HCT116 (cell line): ENCODE data around the gene EPS15. TPM values are rescaled to one million over a fixed set of nuclear protein-coding genes. Genes with fewer than 3 reads are reported as not detected.

ENCODE experiments used
- ATAC-seq: fragments of 200-7000 bp; cut with Tn5 transposase; 2 replicates; pipeline ENCODE4 v1.9.1; 2020; ENCODE audit warnings: mild to moderate bottlenecking, moderate library complexity
- BruUV-seq: library from RNA; stranded (reverse); fragments of 400-500 nt; replicated peaks from 2 replicates; lab custom pipeline; 2021; lab: Mats Ljungman, UMichigan
- CTCF ChIA-PET: fragments of 300-600 bp; sonication (Branson Sonifier 250); formaldehyde crosslinking; loops from one replicate; lab custom pipeline; 2021; ENCODE audit warnings: antibody characterized with exemption; lab: Charles Lee
- POLR2A ChIA-PET: fragments of 300-600, 350-600 bp; sonication (Branson Sonifier 250); formaldehyde crosslinking; loops from one replicate; lab custom pipeline; 2021; ENCODE audit warnings: antibody characterized with exemption; lab: Charles Lee
- RAD21 ChIA-PET, 2 experiments: fragments of 300-600 bp; sonication (Branson Sonifier 250); formaldehyde crosslinking; loops; one replicate each; lab custom pipeline; 2023; ENCODE audit warnings: low total read pairs in 2 of 2; ENCODE audit not compliant: uncharacterized antibody in 2 of 2, unreplicated experiment in 2 of 2, low non-redundant PET in 1 of 2; lab: Charles Lee
- DNase-seq: peaks from one replicate; pipeline ENCODE4 v3.0.0-alpha.2; 2010; ENCODE audit warnings: low read depth, low spot score
- H2AFZ ChIP-seq: fragments of 200-600 bp; shearing (Covaris generic), sonication (generic); 2 replicates; pipeline ENCODE4 v1.6.1; 2017; ENCODE audit warnings: low read depth, mixed run types, mixed read lengths, antibody characterized with exemption, low read length; ENCODE audit not compliant: poor library complexity, severe bottlenecking
- H3K27ac ChIP-seq: 2 replicates; pipeline ENCODE4 v1.5.1; 2012; ENCODE audit warnings: low read depth, low read length
- H3K27me3 ChIP-seq: fragments of 200-600 bp; sonication (generic); 2 replicates; pipeline ENCODE4 v1.6.1; 2016; ENCODE audit warnings: mixed run types, low read length, mixed read lengths; ENCODE audit not compliant: insufficient read depth
- H3K36me3 ChIP-seq, 2 experiments: fragments of 200-500 bp in 1 of 2; fragments of 200-600 bp in 1 of 2; sonication (Bioruptor generic) in 1 of 2; sonication (generic) in 1 of 2; 2 replicates each; pipeline versions ENCODE4 v1.5.1 to v1.6.1; 2014 to 2016; ENCODE audit warnings: low read length in 2 of 2, inconsistent platforms in 1 of 2, mixed read lengths in 1 of 2, mixed run types in 1 of 2; ENCODE audit not compliant: insufficient read depth in 2 of 2, control insufficient read depth in 1 of 2
- H3K4me1 ChIP-seq, 2 experiments: fragments of 200-600 bp in 1 of 2; sonication (generic) in 1 of 2; 2 replicates each; pipeline versions ENCODE4 v1.5.1 to v1.6.1; 2012 to 2017; ENCODE audit warnings: low read length in 2 of 2, inconsistent platforms in 1 of 2, mild to moderate bottlenecking in 1 of 2, mixed read lengths in 1 of 2, mixed run types in 1 of 2, moderate library complexity in 1 of 2; ENCODE audit not compliant: insufficient read depth in 2 of 2, control insufficient read depth in 1 of 2
- H3K4me2 ChIP-seq: fragments of 200-600 bp; sonication (generic); 2 replicates; pipeline ENCODE4 v1.6.1; 2017; ENCODE audit warnings: mixed run types, low read length, mixed read lengths
- H3K4me3 ChIP-seq, 2 experiments: fragments of 200-600 bp in 1 of 2; sonication (generic) in 1 of 2; replicated peaks in 1 of 2; 2 replicates each; pipeline ENCODE4 v1.5.1; 2011 to 2016; ENCODE audit warnings: low read length in 2 of 2, control low read depth in 1 of 2, low read depth in 1 of 2, mild to moderate bottlenecking in 1 of 2, mixed read lengths in 1 of 2, mixed run types in 1 of 2
- H3K79me2 ChIP-seq: fragments of 200-600 bp; sonication (generic); 2 replicates; pipeline ENCODE4 v1.6.1; 2017; ENCODE audit warnings: mild to moderate bottlenecking, mixed run types, low read length, moderate library complexity, mixed read lengths; ENCODE audit not compliant: insufficient read depth
- H3K9ac ChIP-seq: fragments of 200-600 bp; sonication (generic); 2 replicates; pipeline ENCODE4 v1.6.1; 2016; ENCODE audit warnings: low read length, mixed read lengths
- H3K9me2 ChIP-seq: fragments of 200-600 bp; sonication (generic), shearing (Covaris generic); 2 replicates; pipeline ENCODE4 v1.6.1; 2017; ENCODE audit warnings: mixed run types, mild to moderate bottlenecking, moderate library complexity; ENCODE audit not compliant: insufficient read depth
- H3K9me3 ChIP-seq, 2 experiments: fragments of 200-500 bp in 1 of 2; fragments of 200-600 bp in 1 of 2; sonication (Bioruptor generic) in 1 of 2; sonication (generic) in 1 of 2; 2 replicates each; pipeline ENCODE4 v1.6.1; 2014 to 2017; ENCODE audit warnings: low read length in 2 of 2, mixed read lengths in 2 of 2, inconsistent platforms in 1 of 2, low read depth in 1 of 2, mild to moderate bottlenecking in 1 of 2, mixed run types in 1 of 2, moderate library complexity in 1 of 2; ENCODE audit not compliant: control insufficient read depth in 1 of 2, insufficient read depth in 1 of 2
- H4K20me1 ChIP-seq: fragments of 200-600 bp; sonication (generic), shearing (Covaris generic); 2 replicates; pipeline ENCODE4 v1.6.1; 2017; ENCODE audit warnings: mixed run types, mild to moderate bottlenecking, moderate library complexity; ENCODE audit not compliant: insufficient read depth
- CBX3 ChIP-seq: IDR thresholded peaks from 2 replicates; pipeline ENCODE4 v1.6.1; 2012; ENCODE audit warnings: low read depth
- CEBPB ChIP-seq: IDR thresholded peaks from 2 replicates; pipeline ENCODE4 v1.6.1; 2012; ENCODE audit warnings: low read depth
- EGR1 ChIP-seq: IDR thresholded peaks from 2 replicates; pipeline ENCODE4 v1.6.1; 2012; ENCODE audit warnings: low read depth
- FOSL1 ChIP-seq: IDR thresholded peaks from 2 replicates; pipeline ENCODE4 v1.6.1; 2012; ENCODE audit warnings: low read depth
- JUND ChIP-seq: IDR thresholded peaks from 2 replicates; pipeline ENCODE4 v1.6.1; 2012
- POLR2A ChIP-seq: IDR thresholded peaks from 2 replicates; pipeline ENCODE4 v1.7.0; 2011; ENCODE audit warnings: borderline replicate concordance; ENCODE audit not compliant: insufficient read depth, insufficient read length; ENCODE audit errors: extremely low read depth
- POLR2AphosphoS5 ChIP-seq: IDR thresholded peaks from 2 replicates; pipeline ENCODE4 v1.6.1; 2011; ENCODE audit warnings: mild to moderate bottlenecking, low read depth, low read length, moderate library complexity
- RAD21 ChIP-seq: IDR thresholded peaks from 2 replicates; pipeline ENCODE4 v1.6.1; 2012; ENCODE audit warnings: low read depth, mild to moderate bottlenecking
- SIN3A ChIP-seq: IDR thresholded peaks from 2 replicates; pipeline ENCODE4 v1.6.1; 2012; ENCODE audit warnings: low read depth
- SP1 ChIP-seq: IDR thresholded peaks from 2 replicates; pipeline ENCODE4 v1.6.1; 2012; ENCODE audit warnings: low read depth
- SRF ChIP-seq: IDR thresholded peaks from 2 replicates; pipeline ENCODE4 v1.6.1; 2012; ENCODE audit warnings: low read depth
- TCF7L2 ChIP-seq: IDR thresholded peaks from 2 replicates; pipeline ENCODE4 v1.7.0; 2011; ENCODE audit warnings: borderline replicate concordance, inconsistent platforms; ENCODE audit not compliant: insufficient read depth, insufficient read length; ENCODE audit errors: extremely low read depth
- ZNF274 ChIP-seq: fragments of 200-500 bp; sonication (Bioruptor generic); IDR thresholded peaks from 2 replicates; pipeline ENCODE4 v1.6.1; 2014; ENCODE audit warnings: mild to moderate bottlenecking, low read depth, low read length, inconsistent platforms
- intact Hi-C: fragments of 100-400 bp; cut with micrococcal nuclease; formaldehyde crosslinking; loops from 2 replicates; pipeline ENCODE4 v1.10.0; 2022
- total RNA-seq: library from RNA; stranded (reverse); gene quantifications from one replicate; pipeline ENCODE4 v1.2.1, GENCODE V29; 2021; ENCODE audit not compliant: unreplicated experiment
- TF ChIP-seq, protein P1 (sequence below): IDR thresholded peaks from 2 replicates; pipeline ENCODE4 v1.6.1; 2012; ENCODE audit warnings: low read depth
- TF ChIP-seq, protein P2 (sequence below): IDR thresholded peaks from 2 replicates; pipeline ENCODE4 v1.6.1; 2011; ENCODE audit warnings: mild to moderate bottlenecking, low read length, moderate library complexity; ENCODE audit not compliant: insufficient replicate concordance; ENCODE audit errors: extremely low read depth

EPS15 gene
- total RNA-seq, 1 experiment from 2014 or later = 41.2 TPM

DNA sequence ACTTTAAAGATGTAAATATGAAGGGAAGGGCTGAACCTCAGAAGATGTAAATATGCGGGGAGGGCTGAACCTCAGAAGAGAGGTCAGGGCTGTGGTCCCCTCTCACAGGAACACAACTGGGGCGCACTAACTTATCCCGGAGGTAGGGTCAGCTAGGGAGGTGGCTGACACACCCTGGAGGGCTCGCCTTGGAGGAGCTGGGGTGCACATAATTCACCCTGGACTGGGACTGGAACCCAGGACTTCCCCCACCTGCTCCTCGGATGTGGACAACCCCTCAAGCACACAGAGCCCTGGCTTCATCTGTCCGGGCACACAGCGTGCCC, 174.8 kb downstream of the EPS15 start:
- ChIA-PET CTCF (no interaction called here), POLR2A (no interaction called here), RAD21 (no interaction called here)
- H2AFZ ChIP-seq = no peak overlapping the region
- no peaks in the 10 kb centered on the region for H4K20me1 ChIP-seq
- peak overlapping the region; percentile 61 for H3K9ac ChIP-seq
- H3K27me3 ChIP-seq = no peaks in the 10 kb centered on the region
- H3K9me2 ChIP-seq = no peaks in the 10 kb centered on the region
- ATAC-seq = no peak
- no peak overlapping the region for H3K27ac ChIP-seq
- H3K79me2 ChIP-seq = no peaks in the 10 kb centered on the region
- peak overlapping the region; percentile 86 for H3K4me2 ChIP-seq
- DNase-seq = no peak
- intact Hi-C loops = no loop called here
- no peak for TF ChIP-seq RAD21
- TF ChIP-seq SRF = no peak
- TF ChIP-seq EGR1 = no peak
- TF ChIP-seq ZNF274 = no peak
- no peak for TF ChIP-seq SIN3A
- TF ChIP-seq POLR2AphosphoS5 = no peak
- no peak for TF ChIP-seq TCF7L2
- TF ChIP-seq SP1 = no peak
- no peak for TF ChIP-seq CEBPB
- TF ChIP-seq, all 23 proteins: peak for 0
- Histone ChIP-seq H3K36me3 (no peaks in the 10 kb centered on the region), H3K4me3 (peak overlapping the region; percentile 58 to 61), H3K4me1 (peaks cover 0 to 23% of the 10 kb centered on the region in 2 experiments; a peak in 3 of 4 replicates), H3K9me3 (no peaks in the 10 kb centered on the region)
- BruUV-seq = no TSS peak

DNA sequence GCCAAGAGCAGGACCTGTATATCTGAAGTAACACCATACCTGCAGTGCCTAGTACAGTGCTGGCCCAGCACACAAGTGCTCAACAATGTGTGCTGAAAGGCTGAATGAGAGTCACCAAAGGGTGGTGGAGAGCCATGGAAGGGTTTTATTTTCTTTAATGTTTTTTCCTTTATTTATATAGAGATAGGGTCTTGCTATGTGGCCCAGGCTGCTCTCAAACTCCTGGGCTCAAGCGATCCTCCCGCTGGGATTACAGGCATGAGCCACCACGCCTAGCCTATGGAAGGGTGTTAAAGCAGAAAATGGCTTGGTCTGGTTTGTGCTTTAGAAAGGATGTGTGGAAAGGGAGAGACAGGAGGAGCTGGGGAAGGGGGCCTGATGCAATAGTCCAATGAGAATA, 175.4 kb downstream of the EPS15 start:
- RAD21 ChIA-PET = no interaction called here
- no peaks in the 10 kb centered on the region for H3K9me2 ChIP-seq
- H3K36me3 ChIP-seq = no peaks in the 10 kb centered on the region
- no peak for TF ChIP-seq EGR1
- TF ChIP-seq, protein P1, sequence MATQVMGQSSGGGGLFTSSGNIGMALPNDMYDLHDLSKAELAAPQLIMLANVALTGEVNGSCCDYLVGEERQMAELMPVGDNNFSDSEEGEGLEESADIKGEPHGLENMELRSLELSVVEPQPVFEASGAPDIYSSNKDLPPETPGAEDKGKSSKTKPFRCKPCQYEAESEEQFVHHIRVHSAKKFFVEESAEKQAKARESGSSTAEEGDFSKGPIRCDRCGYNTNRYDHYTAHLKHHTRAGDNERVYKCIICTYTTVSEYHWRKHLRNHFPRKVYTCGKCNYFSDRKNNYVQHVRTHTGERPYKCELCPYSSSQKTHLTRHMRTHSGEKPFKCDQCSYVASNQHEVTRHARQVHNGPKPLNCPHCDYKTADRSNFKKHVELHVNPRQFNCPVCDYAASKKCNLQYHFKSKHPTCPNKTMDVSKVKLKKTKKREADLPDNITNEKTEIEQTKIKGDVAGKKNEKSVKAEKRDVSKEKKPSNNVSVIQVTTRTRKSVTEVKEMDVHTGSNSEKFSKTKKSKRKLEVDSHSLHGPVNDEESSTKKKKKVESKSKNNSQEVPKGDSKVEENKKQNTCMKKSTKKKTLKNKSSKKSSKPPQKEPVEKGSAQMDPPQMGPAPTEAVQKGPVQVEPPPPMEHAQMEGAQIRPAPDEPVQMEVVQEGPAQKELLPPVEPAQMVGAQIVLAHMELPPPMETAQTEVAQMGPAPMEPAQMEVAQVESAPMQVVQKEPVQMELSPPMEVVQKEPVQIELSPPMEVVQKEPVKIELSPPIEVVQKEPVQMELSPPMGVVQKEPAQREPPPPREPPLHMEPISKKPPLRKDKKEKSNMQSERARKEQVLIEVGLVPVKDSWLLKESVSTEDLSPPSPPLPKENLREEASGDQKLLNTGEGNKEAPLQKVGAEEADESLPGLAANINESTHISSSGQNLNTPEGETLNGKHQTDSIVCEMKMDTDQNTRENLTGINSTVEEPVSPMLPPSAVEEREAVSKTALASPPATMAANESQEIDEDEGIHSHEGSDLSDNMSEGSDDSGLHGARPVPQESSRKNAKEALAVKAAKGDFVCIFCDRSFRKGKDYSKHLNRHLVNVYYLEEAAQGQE = no peak
- no peak for TF ChIP-seq SIN3A
- no peak for TF ChIP-seq RAD21
- TF ChIP-seq POLR2A = no peak
- TF ChIP-seq, protein P2, sequence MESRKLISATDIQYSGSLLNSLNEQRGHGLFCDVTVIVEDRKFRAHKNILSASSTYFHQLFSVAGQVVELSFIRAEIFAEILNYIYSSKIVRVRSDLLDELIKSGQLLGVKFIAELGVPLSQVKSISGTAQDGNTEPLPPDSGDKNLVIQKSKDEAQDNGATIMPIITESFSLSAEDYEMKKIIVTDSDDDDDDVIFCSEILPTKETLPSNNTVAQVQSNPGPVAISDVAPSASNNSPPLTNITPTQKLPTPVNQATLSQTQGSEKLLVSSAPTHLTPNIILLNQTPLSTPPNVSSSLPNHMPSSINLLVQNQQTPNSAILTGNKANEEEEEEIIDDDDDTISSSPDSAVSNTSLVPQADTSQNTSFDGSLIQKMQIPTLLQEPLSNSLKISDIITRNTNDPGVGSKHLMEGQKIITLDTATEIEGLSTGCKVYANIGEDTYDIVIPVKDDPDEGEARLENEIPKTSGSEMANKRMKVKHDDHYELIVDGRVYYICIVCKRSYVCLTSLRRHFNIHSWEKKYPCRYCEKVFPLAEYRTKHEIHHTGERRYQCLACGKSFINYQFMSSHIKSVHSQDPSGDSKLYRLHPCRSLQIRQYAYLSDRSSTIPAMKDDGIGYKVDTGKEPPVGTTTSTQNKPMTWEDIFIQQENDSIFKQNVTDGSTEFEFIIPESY = no peak
- TF ChIP-seq TCF7L2 = no peak
- no peak for TF ChIP-seq CEBPB
- TF ChIP-seq CBX3 = no peak
- no peak for TF ChIP-seq JUND
- no peak for TF ChIP-seq FOSL1
- H3K4me1 ChIP-seq = peaks cover 0 to 23% of the 10 kb centered on the region in 2 experiments; a peak in 3 of 4 replicates
- no peaks in the 10 kb centered on the region for H3K79me2 ChIP-seq
- ATAC-seq (no peak), DNase-seq (no peak)
- no peak overlapping the region for H3K4me3 ChIP-seq
- no peaks in the 10 kb centered on the region for H3K27me3 ChIP-seq
- no peak overlapping the region for H2AFZ ChIP-seq
- CTCF ChIA-PET = no interaction called here
- POLR2A ChIA-PET = interaction anchor here (0.7 kb wide), 1 partner anchor 11 kb away, joined by 3 read pairs; no protein-coding TSS in a partner anchor
- BruUV-seq = TSS peak; percentile 35
- no peaks in the 10 kb centered on the region for H4K20me1 ChIP-seq
- H3K9ac ChIP-seq = no peak overlapping the region
- H3K9me3 ChIP-seq = no peaks in the 10 kb centered on the region
- no peak overlapping the region for H3K4me2 ChIP-seq
- intact Hi-C loops = no loop called here
- no peak overlapping the region for H3K27ac ChIP-seq
